HepG2 (cell line): Measurements from ENCODE around the gene KLF12. TPM values are rescaled to one million over a fixed set of nuclear protein-coding genes. Genes with fewer than 3 reads are reported as not detected.

Experiments used
- BRD4 ChIP-seq: sonication (generic); formaldehyde crosslinking; IDR thresholded peaks from 2 replicates; pipeline ENCODE4 v1.4.0; 2020; ENCODE audit warnings: missing genetic modification reagents
- CAMTA2 ChIP-seq: sonication (generic); formaldehyde crosslinking; IDR thresholded peaks from 2 replicates; pipeline ENCODE4 v1.4.0; 2020; ENCODE audit warnings: mild to moderate bottlenecking, missing genetic modification reagents, borderline replicate concordance
- DRAP1 ChIP-seq: IDR thresholded peaks from 2 replicates; pipeline ENCODE4 v1.6.1; 2016; ENCODE audit warnings: missing genetic modification reagents, missing compliant biosample characterization
- GABPB1 ChIP-seq: IDR thresholded peaks from 2 replicates; pipeline ENCODE4 v1.6.1; 2016; ENCODE audit warnings: mild to moderate bottlenecking, missing genetic modification reagents, moderate library complexity, missing compliant biosample characterization
- NPAS2 ChIP-seq: sonication (generic); formaldehyde crosslinking; IDR thresholded peaks from 2 replicates; pipeline ENCODE4 v1.8.0; 2022; ENCODE audit warnings: mild to moderate bottlenecking, missing genetic modification reagents, borderline replicate concordance
- RFX5 ChIP-seq: IDR thresholded peaks from 2 replicates; pipeline ENCODE4 v1.6.1; 2011; ENCODE audit warnings: low read depth, low read length, improper control_type of control experiment
- ZBTB3 ChIP-seq: sonication (generic); formaldehyde crosslinking; IDR thresholded peaks from 2 replicates; pipeline ENCODE4 v1.4.0; 2020; ENCODE audit warnings: low read depth, mild to moderate bottlenecking, moderate library complexity, missing genetic modification reagents, borderline replicate concordance
- ZNF205 ChIP-seq: IDR thresholded peaks from 2 replicates; pipeline ENCODE4 v1.6.1; 2018; ENCODE audit warnings: missing biosample characterization, missing genetic modification reagents
- ZNF260 ChIP-seq: sonication (generic); formaldehyde crosslinking; IDR thresholded peaks from 2 replicates; pipeline ENCODE4 v1.4.0; 2020; ENCODE audit warnings: missing genetic modification reagents, low read depth, mild to moderate bottlenecking, borderline replicate concordance
- ZNF318 ChIP-seq: sonication (generic); formaldehyde crosslinking; IDR thresholded peaks from 2 replicates; pipeline ENCODE4 v1.4.0; 2020; ENCODE audit warnings: mild to moderate bottlenecking, missing genetic modification reagents
- ZNF569 ChIP-seq: sonication (generic); formaldehyde crosslinking; IDR thresholded peaks from 2 replicates; pipeline ENCODE4 v1.5.0; 2020; ENCODE audit warnings: mild to moderate bottlenecking, missing genetic modification reagents, moderate library complexity, borderline replicate concordance
- ZNF879 ChIP-seq: sonication (generic); formaldehyde crosslinking; IDR thresholded peaks from 2 replicates; pipeline ENCODE4 v1.8.1; 2023; ENCODE audit warnings: missing genetic modification reagents
- polyA plus RNA-seq, 8 experiments: library from polyadenylated mRNA; depleted of rRNA in 3 of 8; stranded (reverse) in 7 of 8; unstranded in 1 of 8; fragments of >200 nt; fragmentation: Illumina TruSeq in 4 of 8; extraction: Trizol in 4 of 8; gene quantifications; 2 replicates each; pipeline versions ENCODE4 v1.2.1 to v1.2.3, GENCODE V29; 2011 to 2016; ENCODE audit warnings: low read depth in 4 of 8, missing spikeins in 1 of 8, mixed read lengths in 1 of 8; ENCODE audit not compliant: insufficient read depth in 1 of 8
- total RNA-seq, 5 experiments: library from RNA; depleted of rRNA; stranded (reverse); fragments of >200 nt; fragmentation: Illumina TruSeq; extraction: Trizol; gene quantifications; 2 replicates each; pipeline ENCODE4 v1.2.3, GENCODE V29; 2016; ENCODE audit warnings: low read depth in 1 of 5
- TF ChIP-seq, protein P1 (sequence below): sonication (generic); formaldehyde crosslinking; IDR thresholded peaks from 2 replicates; pipeline ENCODE4 v1.4.0; 2020; ENCODE audit warnings: mild to moderate bottlenecking, missing genetic modification reagents
- TF ChIP-seq, protein P2 (sequence below): sonication (generic); formaldehyde crosslinking; IDR thresholded peaks from 2 replicates; pipeline ENCODE4 v1.4.0; 2020; ENCODE audit warnings: missing genetic modification reagents

The KLF12 gene
- total and polyA plus RNA-seq, 2 of the 13 experiments (the other 11 are each of a cell fraction or from before 2014, with no cell fraction given), result 0.66 to 1.5 TPM

GRCh38 chr13:74135326-74136083 lies 1.3 kb upstream of the KLF12 start (continued):
- TF ChIP-seq RFX5 (no peak), ZNF205 (0 out of 2 replicates have a peak, but pooled peaks have one; percentile 33), DRAP1 (CRISPR knock-in tag) (no peak), NPAS2 (no peak), ZNF318 (no peak), ZNF879 (no peak), ZBTB3 (CRISPR knock-in tag) (no peak), CAMTA2 (CRISPR knock-in tag) (no peak), ZNF260 (CRISPR knock-in tag) (no peak), ZNF569 (CRISPR knock-in tag) (no peak), BRD4 (CRISPR knock-in tag) (no peak), GABPB1 (CRISPR knock-in tag) (peak; percentile 46; the same call in 1 of the 2 replicates)
- TF ChIP-seq, protein P1, sequence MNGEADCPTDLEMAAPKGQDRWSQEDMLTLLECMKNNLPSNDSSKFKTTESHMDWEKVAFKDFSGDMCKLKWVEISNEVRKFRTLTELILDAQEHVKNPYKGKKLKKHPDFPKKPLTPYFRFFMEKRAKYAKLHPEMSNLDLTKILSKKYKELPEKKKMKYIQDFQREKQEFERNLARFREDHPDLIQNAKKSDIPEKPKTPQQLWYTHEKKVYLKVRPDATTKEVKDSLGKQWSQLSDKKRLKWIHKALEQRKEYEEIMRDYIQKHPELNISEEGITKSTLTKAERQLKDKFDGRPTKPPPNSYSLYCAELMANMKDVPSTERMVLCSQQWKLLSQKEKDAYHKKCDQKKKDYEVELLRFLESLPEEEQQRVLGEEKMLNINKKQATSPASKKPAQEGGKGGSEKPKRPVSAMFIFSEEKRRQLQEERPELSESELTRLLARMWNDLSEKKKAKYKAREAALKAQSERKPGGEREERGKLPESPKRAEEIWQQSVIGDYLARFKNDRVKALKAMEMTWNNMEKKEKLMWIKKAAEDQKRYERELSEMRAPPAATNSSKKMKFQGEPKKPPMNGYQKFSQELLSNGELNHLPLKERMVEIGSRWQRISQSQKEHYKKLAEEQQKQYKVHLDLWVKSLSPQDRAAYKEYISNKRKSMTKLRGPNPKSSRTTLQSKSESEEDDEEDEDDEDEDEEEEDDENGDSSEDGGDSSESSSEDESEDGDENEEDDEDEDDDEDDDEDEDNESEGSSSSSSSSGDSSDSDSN (CRISPR knock-in tag), result no peak
- TF ChIP-seq, protein P2, sequence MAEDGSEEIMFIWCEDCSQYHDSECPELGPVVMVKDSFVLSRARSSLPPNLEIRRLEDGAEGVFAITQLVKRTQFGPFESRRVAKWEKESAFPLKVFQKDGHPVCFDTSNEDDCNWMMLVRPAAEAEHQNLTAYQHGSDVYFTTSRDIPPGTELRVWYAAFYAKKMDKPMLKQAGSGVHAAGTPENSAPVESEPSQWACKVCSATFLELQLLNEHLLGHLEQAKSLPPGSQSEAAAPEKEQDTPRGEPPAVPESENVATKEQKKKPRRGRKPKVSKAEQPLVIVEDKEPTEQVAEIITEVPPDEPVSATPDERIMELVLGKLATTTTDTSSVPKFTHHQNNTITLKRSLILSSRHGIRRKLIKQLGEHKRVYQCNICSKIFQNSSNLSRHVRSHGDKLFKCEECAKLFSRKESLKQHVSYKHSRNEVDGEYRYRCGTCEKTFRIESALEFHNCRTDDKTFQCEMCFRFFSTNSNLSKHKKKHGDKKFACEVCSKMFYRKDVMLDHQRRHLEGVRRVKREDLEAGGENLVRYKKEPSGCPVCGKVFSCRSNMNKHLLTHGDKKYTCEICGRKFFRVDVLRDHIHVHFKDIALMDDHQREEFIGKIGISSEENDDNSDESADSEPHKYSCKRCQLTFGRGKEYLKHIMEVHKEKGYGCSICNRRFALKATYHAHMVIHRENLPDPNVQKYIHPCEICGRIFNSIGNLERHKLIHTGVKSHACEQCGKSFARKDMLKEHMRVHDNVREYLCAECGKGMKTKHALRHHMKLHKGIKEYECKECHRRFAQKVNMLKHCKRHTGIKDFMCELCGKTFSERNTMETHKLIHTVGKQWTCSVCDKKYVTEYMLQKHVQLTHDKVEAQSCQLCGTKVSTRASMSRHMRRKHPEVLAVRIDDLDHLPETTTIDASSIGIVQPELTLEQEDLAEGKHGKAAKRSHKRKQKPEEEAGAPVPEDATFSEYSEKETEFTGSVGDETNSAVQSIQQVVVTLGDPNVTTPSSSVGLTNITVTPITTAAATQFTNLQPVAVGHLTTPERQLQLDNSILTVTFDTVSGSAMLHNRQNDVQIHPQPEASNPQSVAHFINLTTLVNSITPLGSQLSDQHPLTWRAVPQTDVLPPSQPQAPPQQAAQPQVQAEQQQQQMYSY (CRISPR knock-in tag), result no peak
